DMS114 treated with DMSO at 0.1 percent for 48 hours (cell line): ENCODE results near the gene FAM83E.
"Not testable (repeated sequence)": the region's sequence is repeated elsewhere in the genome, so short reads cannot be mapped to it uniquely, and the experiment has no call there.

ENCODE experiments used
- DNase-seq: peaks from one replicate; lab custom pipeline; 2025; ENCODE audit not compliant: unreplicated experiment; lab: John Stamatoyannopoulos, UW

Gene FAM83E

GRCh38 chr19:48578891-48579290 lies 36.0 kb downstream of the FAM83E start:
- no peak for DNase-seq

- not testable (repeated sequence) for DNase-seq
Measured at GRCh38 chr19:48577908-48578307, 37.0 kb downstream of the FAM83E start.

- DNase-seq, result no peak
Measured at GRCh38 chr19:48575931-48576622, 38.8 kb downstream of the FAM83E start.

- DNase-seq, result no peak
Measured at GRCh38 chr19:48573163-48573505, 41.7 kb downstream of the FAM83E start.

- no peak for DNase-seq
Measured at GRCh38 chr19:48571378-48572162, 43.3 kb downstream of the FAM83E start.

GRCh38 chr19:48569814-48570213 lies 45.1 kb downstream of the FAM83E start:
- DNase-seq, result no peak

- no peak for DNase-seq
Measured at GRCh38 chr19:48568345-48568886, 46.5 kb downstream of the FAM83E start.

- DNase-seq, result no peak
Measured at GRCh38 chr19:48565090-48565489, 49.8 kb downstream of the FAM83E start.
